ENCODE results near the gene KDM2A.

- TF ChIP-seq, protein P1, sequence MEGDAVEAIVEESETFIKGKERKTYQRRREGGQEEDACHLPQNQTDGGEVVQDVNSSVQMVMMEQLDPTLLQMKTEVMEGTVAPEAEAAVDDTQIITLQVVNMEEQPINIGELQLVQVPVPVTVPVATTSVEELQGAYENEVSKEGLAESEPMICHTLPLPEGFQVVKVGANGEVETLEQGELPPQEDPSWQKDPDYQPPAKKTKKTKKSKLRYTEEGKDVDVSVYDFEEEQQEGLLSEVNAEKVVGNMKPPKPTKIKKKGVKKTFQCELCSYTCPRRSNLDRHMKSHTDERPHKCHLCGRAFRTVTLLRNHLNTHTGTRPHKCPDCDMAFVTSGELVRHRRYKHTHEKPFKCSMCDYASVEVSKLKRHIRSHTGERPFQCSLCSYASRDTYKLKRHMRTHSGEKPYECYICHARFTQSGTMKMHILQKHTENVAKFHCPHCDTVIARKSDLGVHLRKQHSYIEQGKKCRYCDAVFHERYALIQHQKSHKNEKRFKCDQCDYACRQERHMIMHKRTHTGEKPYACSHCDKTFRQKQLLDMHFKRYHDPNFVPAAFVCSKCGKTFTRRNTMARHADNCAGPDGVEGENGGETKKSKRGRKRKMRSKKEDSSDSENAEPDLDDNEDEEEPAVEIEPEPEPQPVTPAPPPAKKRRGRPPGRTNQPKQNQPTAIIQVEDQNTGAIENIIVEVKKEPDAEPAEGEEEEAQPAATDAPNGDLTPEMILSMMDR (IDR thresholded peaks at IDR 0.05) = no peak
- no peak for TF ChIP-seq POLR2A (IDR thresholded peaks at IDR 0.05)
These were observed 147.6 kb downstream of the KDM2A start, which contains the start of gene GRK2 for GRCh38 chr11:67266449-67267187.

Data from thyroid gland (tissue), 4 donors.